Spleen (tissue), 11 donors: ENCODE measurements around the gene SORCS2. TPM values are rescaled to one million over a fixed set of nuclear protein-coding genes. Genes with fewer than 3 reads are reported as not detected.

Experiments used
- DNase-seq: peaks from one replicate; pipeline ENCODE4 v3.0.0-alpha.2; 2020
- H3K27ac ChIP-seq, 8 donors: fragments of 200-600 bp; sonication (generic) in 7 of 8; 1 replicate in 4 of 8; 2 replicates in 4 of 8; pipeline versions ENCODE4 v1.5.0 to v1.8.0; 2016 to 2021; ENCODE audit warnings: inconsistent platforms in 4 of 8, mild to moderate bottlenecking in 4 of 8, moderate library complexity in 1 of 8
- H3K27me3 ChIP-seq, 7 donors: fragments of 200-600 bp; sonication (generic) in 6 of 7; replicated peaks in 1 of 7; 1 replicate in 4 of 7; 2 replicates in 3 of 7; pipeline versions ENCODE4 v1.5.0 to v1.8.0; 2016 to 2021; ENCODE audit warnings: inconsistent platforms in 3 of 7, mild to moderate bottlenecking in 1 of 7
- H3K36me3 ChIP-seq, 6 donors: fragments of 200-600 bp; sonication (generic) in 5 of 6; 1 replicate in 4 of 6; 2 replicates in 2 of 6; pipeline versions ENCODE4 v1.5.0 to v1.8.0; 2016 to 2021; ENCODE audit warnings: inconsistent platforms in 2 of 6
- H3K4me1 ChIP-seq, 6 donors: fragments of 200-600 bp; sonication (generic) in 5 of 6; 1 replicate in 3 of 6; 2 replicates in 3 of 6; pipeline versions ENCODE4 v1.5.0 to v1.8.0; 2016 to 2021; ENCODE audit warnings: inconsistent platforms in 3 of 6
- H3K4me3 ChIP-seq, 8 donors: fragments of 200-600 bp; sonication (generic) in 7 of 8; 1 replicate in 4 of 8; 2 replicates in 4 of 8; pipeline versions ENCODE4 v1.5.0 to v1.8.0; 2016 to 2021; ENCODE audit warnings: inconsistent platforms in 4 of 8, mild to moderate bottlenecking in 4 of 8, moderate library complexity in 2 of 8
- H3K9me3 ChIP-seq, 8 donors: fragments of 200-600 bp; sonication (generic) in 7 of 8; 1 replicate in 4 of 8; 2 replicates in 4 of 8; pipeline versions ENCODE4 v1.5.0 to v1.8.0; 2016 to 2021; ENCODE audit warnings: inconsistent platforms in 4 of 8
- CTCF ChIP-seq, 11 experiments: fragments of 200-600 bp in 7 of 11; fragments of 450-650 bp in 4 of 11; sonication (generic) in 4 of 11; IDR thresholded peaks in 8 of 11; conservative IDR thresholded peaks in 3 of 11; 1 replicate in 7 of 11; 2 replicates in 4 of 11; pipeline versions ENCODE4 v1.4.0 to v1.8.0; 2016 to 2021; ENCODE audit warnings: antibody characterized with exemption in 11 of 11, inconsistent platforms in 4 of 11, mild to moderate bottlenecking in 1 of 11
- POLR2A ChIP-seq, 3 donors: fragments of 450-650 bp; IDR thresholded peaks; one replicate each; pipeline ENCODE4 v1.5.1; 2017; ENCODE audit warnings: antibody characterized with exemption in 3 of 3, mild to moderate bottlenecking in 1 of 3
- POLR2AphosphoS5 ChIP-seq, 3 donors: sonication (generic); formaldehyde crosslinking; IDR thresholded peaks; one replicate each; pipeline ENCODE4 v1.5.1; 2017; ENCODE audit warnings: antibody characterized with exemption in 3 of 3
- WGBS, 5 donors: extraction: QIAGEN DNeasy Blood & Tissue Kit in 3 of 5; methylation state at CpG; one replicate each; pipeline versions ENCODE4 v1.1.5 to v1.1.7; 2013 to 2018; 5-methylcytosine and 5-hydroxymethylcytosine counted together
- intact Hi-C: fragments of 100-400 bp; cut with DNase I; formaldehyde crosslinking; loops from one replicate; pipeline ENCODE4 v1.15.0; 2023; ENCODE audit warnings: low total_unique reads
- polyA plus RNA-seq, 3 donors: library from polyadenylated mRNA; stranded (reverse); fragments of 200-250 nt; gene quantifications; one replicate each; pipeline ENCODE4 v1.2.1, GENCODE V29; 2013
- total RNA-seq, 7 donors: library from RNA; depleted of rRNA in 3 of 7; stranded (reverse); fragments of >200 nt in 3 of 7; fragmentation: NEBNext Ultra II Directional in 4 of 7; extraction: Animal tissue kit (Norgen Biotek cat#: 25700) in 4 of 7; gene quantifications; one replicate each; pipeline versions ENCODE4 v1.1.0 to v1.2.1, GENCODE V29; 2016 to 2021
- donor health status: healthy with polysubstance abuse.
- donor health status: DM: no; HTN: no; CAD: no; lungs with moderate emphysema.
- donor health status: DM: no; HTN: no; CAD: no.
- donor health status: Bipolar disorder and iron deficiency.
- donor health status: healthy.
- donor health status: DM: no; HTN: no; CAD: no.
- donor health status: DM: yes; HTN: yes; CAD: no.

SORCS2 gene
- total and polyA plus RNA-seq, 10 donors: 0.33 to 1.6 (median 0.60) TPM

- peaks cover 0 to 48% (median 0%) of the 10 kb centered on the region in 7 donors for H3K27me3 ChIP-seq
- no peaks in the 10 kb centered on the region for H3K4me1 ChIP-seq
- H3K36me3 ChIP-seq: no peaks in the 10 kb centered on the region
- peaks cover 0 to 6% (median 0%) of the 10 kb centered on the region in 8 donors for H3K9me3 ChIP-seq
- no peak overlapping the region for H3K27ac ChIP-seq
- intact Hi-C loops: no loop called here
- TF ChIP-seq CTCF (IDR thresholded peaks at IDR 0.05 in 8 of 11, conservative IDR thresholded peaks at IDR 0.05 in 3 of 11) (no peak), POLR2AphosphoS5 (IDR thresholded peaks at IDR 0.05) (no peak), POLR2A (IDR thresholded peaks at IDR 0.05) (no peak)
- DNase-seq: peak; percentile 59
- H3K4me3 ChIP-seq: no peak overlapping the region
- 83 to 87% (median 86%) methylated on average over 15 of the region's 15 CpGs for WGBS, 5 donors
These were observed 484.7 kb downstream of the SORCS2 start for GRCh38 chr4:7677086-7677485.

GRCh38 chr4:7677799-7678301 lies 485.5 kb downstream of the SORCS2 start:
- intact Hi-C loops: no loop called here
- peak; percentile 60 for DNase-seq
- no peak overlapping the region for H3K27ac ChIP-seq
- no peaks in the 10 kb centered on the region for H3K36me3 ChIP-seq
- H3K27me3 ChIP-seq: peaks cover 0 to 48% (median 0%) of the 10 kb centered on the region in 7 donors
- 65 to 85% (median 81%) methylated on average over 7 to 11 of the region's 11 CpGs for WGBS, 5 donors
- no peak overlapping the region for H3K4me3 ChIP-seq
- TF ChIP-seq CTCF (IDR thresholded peaks at IDR 0.05 in 8 of 11, conservative IDR thresholded peaks at IDR 0.05 in 3 of 11): no peak
- TF ChIP-seq POLR2A (IDR thresholded peaks at IDR 0.05): no peak
- no peak for TF ChIP-seq POLR2AphosphoS5 (IDR thresholded peaks at IDR 0.05)
- no peaks in the 10 kb centered on the region for H3K4me1 ChIP-seq
- peaks cover 0 to 7% (median 0%) of the 10 kb centered on the region in 8 donors for H3K9me3 ChIP-seq

GRCh38 chr4:7678318-7678852 lies 486.0 kb downstream of the SORCS2 start:
- intact Hi-C loops: no loop called here
- H3K27me3 ChIP-seq: peaks cover 0 to 48% (median 0%) of the 10 kb centered on the region in 7 donors
- H3K4me3 ChIP-seq: no peak overlapping the region
- 79 to 86% (median 83%) methylated on average over 7 to 9 of the region's 9 CpGs for WGBS, 5 donors
- no peak for TF ChIP-seq POLR2AphosphoS5 (IDR thresholded peaks at IDR 0.05)
- no peak for TF ChIP-seq CTCF (IDR thresholded peaks at IDR 0.05 in 8 of 11, conservative IDR thresholded peaks at IDR 0.05 in 3 of 11)
- no peak for TF ChIP-seq POLR2A (IDR thresholded peaks at IDR 0.05)
- peaks cover 0 to 12% (median 3%) of the 10 kb centered on the region in 8 donors for H3K9me3 ChIP-seq
- no peaks in the 10 kb centered on the region for H3K4me1 ChIP-seq
- no peak overlapping the region for H3K27ac ChIP-seq
- no peak for DNase-seq
- no peaks in the 10 kb centered on the region for H3K36me3 ChIP-seq

- peaks cover 0 to 19% (median 10%) of the 10 kb centered on the region in 8 donors for H3K9me3 ChIP-seq
- intact Hi-C loops: no loop called here
- H3K27me3 ChIP-seq: peaks cover 0 to 38% (median 0%) of the 10 kb centered on the region in 7 donors
- peak; percentile 47 for DNase-seq
- H3K4me1 ChIP-seq: no peaks in the 10 kb centered on the region
- 60 to 78% (median 68%) methylated on average over 11 of the region's 11 CpGs for WGBS, 5 donors
- no peaks in the 10 kb centered on the region for H3K36me3 ChIP-seq
- TF ChIP-seq CTCF (IDR thresholded peaks at IDR 0.05 in 8 of 11, conservative IDR thresholded peaks at IDR 0.05 in 3 of 11): no peak
- TF ChIP-seq POLR2AphosphoS5 (IDR thresholded peaks at IDR 0.05): no peak
- TF ChIP-seq POLR2A (IDR thresholded peaks at IDR 0.05): no peak
- no peak overlapping the region for H3K27ac ChIP-seq
- no peak overlapping the region for H3K4me3 ChIP-seq
These were observed 487.2 kb downstream of the SORCS2 start for GRCh38 chr4:7679406-7680040.
